Stimulated activated CD4-positive, alpha-beta T cell treated with anti-CD3 and anti-CD28 coated beads, Interleukin-15, amount 100 ng/mL, for 1 hour (primary cell): ENCODE results near the gene SHISA5.

Experiments
- DNase-seq, 2 donors: peaks; one replicate each; pipeline ENCODE4 v3.0.0-alpha.2; 2020; ENCODE audit warnings: low read depth in 1 of 2, low spot score in 1 of 2

Gene SHISA5

GRCh38 chr3:48418651-48419050 is 85.3 kb downstream of the SHISA5 start:
- no peak for DNase-seq

- DNase-seq: no peak
Measured at GRCh38 chr3:48418140-48418539, 85.8 kb downstream of the SHISA5 start.
